Keratinocyte (primary cell): Measurements from ENCODE around the gene ARHGAP15. TPM values are rescaled to one million over a fixed set of nuclear protein-coding genes. Genes with fewer than 3 reads are reported as not detected.

ENCODE experiments used
- DNase-seq: peaks from one replicate; pipeline ENCODE4 v3.0.0-alpha.2; 2011; ENCODE audit warnings: low read depth, missing footprints, low spot score
- FAIRE-seq: peaks from 2 replicates; lab custom pipeline; 2011; peaks lifted over from hg19 to GRCh38; lab: Jason Lieb, UNC
- H2AFZ ChIP-seq: 2 replicates; pipeline ENCODE4 v1.6.0; 2012; ENCODE audit warnings: low read length, control low read depth, inconsistent platforms; ENCODE audit not compliant: control insufficient read depth
- H3K27ac ChIP-seq: 2 replicates; pipeline ENCODE4 v1.5.1; 2011; ENCODE audit warnings: low read length; ENCODE audit not compliant: control insufficient read depth, insufficient read depth
- H3K27me3 ChIP-seq: 3 replicates; pipeline ENCODE4 v1.6.0; 2011; ENCODE audit warnings: low read length; ENCODE audit not compliant: control insufficient read depth, insufficient read depth; ENCODE audit errors: extremely low read depth
- H3K36me3 ChIP-seq, 2 experiments: 2 replicates in 1 of 2; 3 replicates in 1 of 2; pipeline ENCODE4 v1.5.1; 2011; ENCODE audit warnings: low read length in 2 of 2, mild to moderate bottlenecking in 1 of 2; ENCODE audit not compliant: control insufficient read depth in 2 of 2, insufficient read depth in 2 of 2; ENCODE audit errors: extremely low read depth in 1 of 2
- H3K4me1 ChIP-seq: 3 replicates; pipeline ENCODE4 v1.5.1; 2011; ENCODE audit warnings: low read length; ENCODE audit not compliant: control insufficient read depth, insufficient read depth; ENCODE audit errors: extremely low read depth
- H3K4me2 ChIP-seq: 3 replicates; pipeline ENCODE4 v1.6.0; 2011; ENCODE audit warnings: low read depth, low read length; ENCODE audit not compliant: control insufficient read depth, insufficient read depth; ENCODE audit errors: extremely low read depth
- H3K4me3 ChIP-seq, 3 experiments: fragments of 200-600 bp in 1 of 3; sonication (generic) in 1 of 3; 2 replicates in 2 of 3; 3 replicates in 1 of 3; pipeline ENCODE4 v1.5.1; 2011 to 2016; ENCODE audit warnings: low read length in 3 of 3, mild to moderate bottlenecking in 3 of 3, control low read depth in 2 of 3, inconsistent platforms in 1 of 3, low read depth in 1 of 3, mixed read lengths in 1 of 3, mixed run types in 1 of 3, moderate library complexity in 1 of 3; ENCODE audit not compliant: control insufficient read depth in 2 of 3, insufficient read depth in 2 of 3; ENCODE audit errors: extremely low read depth in 1 of 3
- H3K79me2 ChIP-seq: 2 replicates; pipeline ENCODE4 v1.6.0; 2012; ENCODE audit warnings: low read length; ENCODE audit not compliant: control insufficient read depth, insufficient read depth
- H3K9ac ChIP-seq: 3 replicates; pipeline ENCODE4 v1.6.0; 2011; ENCODE audit warnings: low read length; ENCODE audit not compliant: control insufficient read depth, insufficient read depth; ENCODE audit errors: extremely low read depth
- H3K9me1 ChIP-seq: 3 replicates; pipeline ENCODE4 v1.6.0; 2011; ENCODE audit warnings: low read length; ENCODE audit not compliant: control insufficient read depth, insufficient read depth; ENCODE audit errors: extremely low read depth
- H3K9me3 ChIP-seq: 2 replicates; pipeline ENCODE4 v1.5.1; 2012; ENCODE audit warnings: low read depth, low read length; ENCODE audit not compliant: control insufficient read depth
- H4K20me1 ChIP-seq: 3 replicates; pipeline ENCODE4 v1.6.0; 2011; ENCODE audit warnings: low read length; ENCODE audit not compliant: control insufficient read depth, insufficient read depth; ENCODE audit errors: extremely low read depth
- CTCF ChIP-seq, 3 experiments: IDR thresholded peaks in 1 of 3; conservative IDR thresholded peaks in 1 of 3; optimal IDR thresholded peaks in 1 of 3; 2 replicates in 2 of 3; 3 replicates in 1 of 3; pipeline versions ENCODE3 to v1.5.1; 2011; ENCODE audit warnings: low read length in 3 of 3, mild to moderate bottlenecking in 3 of 3, moderate library complexity in 2 of 3, control low read depth in 1 of 3, inconsistent platforms in 1 of 3; ENCODE audit not compliant: insufficient read depth in 2 of 3; ENCODE audit errors: extremely low read depth in 1 of 3
- EZH2 ChIP-seq: IDR thresholded peaks from one replicate; pipeline ENCODE4 v1.6.1; 2012; ENCODE audit warnings: inconsistent platforms, mild to moderate bottlenecking, low read length, moderate library complexity
- dilution Hi-C: fragments of 300-500 bp; cut with MboI; formaldehyde crosslinking; loops from one replicate; pipeline ENCODE4 v1.7.0; 2020; ENCODE audit warnings: low sequenced_read_pairs; ENCODE audit not compliant: extremely low pct_ligation_motif_present
- polyA plus RNA-seq, 5 experiments: library from polyadenylated mRNA; depleted of rRNA in 3 of 5; stranded (reverse) in 3 of 5; stranded (forward) in 1 of 5; unstranded in 1 of 5; fragments of >200 nt; gene quantifications; 1 replicate in 1 of 5; 2 replicates in 3 of 5; 3 replicates in 1 of 5; pipeline versions ENCODE4 v1.2.1 to v1.2.3, GENCODE V29; 2011 to 2012; ENCODE audit warnings: missing spikeins in 2 of 5, low read depth in 1 of 5, low replicate concordance in 1 of 5

Gene ARHGAP15
- polyA plus RNA-seq, 1 donor (not counting 4 experiments of a cell fraction or from before 2014, with no cell fraction given), result not detected

GRCh38 chr2:143808166-143808565, 678.9 kb downstream of the ARHGAP15 start:
- Histone ChIP-seq H4K20me1 (no peaks in the 10 kb centered on the region), H3K4me2 (no peak overlapping the region), H3K9me1 (no peaks in the 10 kb centered on the region), H3K9ac (no peak overlapping the region), H3K27me3 (no peaks in the 10 kb centered on the region), H3K79me2 (no peaks in the 10 kb centered on the region), H3K4me1 (no peaks in the 10 kb centered on the region), H3K4me3 (no peak overlapping the region), H2AFZ (no peak overlapping the region), H3K27ac (no peak overlapping the region), H3K36me3 (no peaks in the 10 kb centered on the region), H3K9me3 (no peaks in the 10 kb centered on the region)
- dilution Hi-C loops, result no loop called here
- no peak for FAIRE-seq
- DNase-seq, result no peak
- TF ChIP-seq CTCF (optimal IDR thresholded peaks at IDR 0.05 in 1 of 3, IDR thresholded peaks at IDR 0.05 in 1 of 3, conservative IDR thresholded peaks at IDR 0.05 in 1 of 3; ENCODE audit: extremely low read depth in 1 of 3, insufficient read depth in 2 of 3, low read length in 3 of 3), result no peak
- TF ChIP-seq EZH2, result no peak

DNA sequence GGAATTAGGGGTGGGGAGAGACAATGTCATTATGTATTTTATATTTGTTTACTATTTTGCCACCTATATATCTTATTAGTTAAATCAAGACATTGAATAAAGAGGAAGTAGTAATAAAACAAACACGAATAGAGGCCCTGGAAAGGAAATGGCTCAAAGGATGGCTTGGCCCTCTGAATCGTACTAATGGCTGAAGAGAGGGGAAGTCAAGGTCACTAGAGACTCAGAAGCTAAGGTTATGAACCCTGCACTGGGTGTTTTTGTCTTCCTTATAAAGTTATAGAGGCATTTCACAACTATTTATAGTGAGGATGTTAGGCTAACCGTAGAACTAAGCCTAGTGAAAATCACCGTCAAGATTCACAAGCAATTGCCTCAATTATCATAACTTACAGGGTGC, 685.9 kb downstream of the ARHGAP15 start:
- no peak overlapping the region for H3K4me2 ChIP-seq
- no peak overlapping the region for H3K4me3 ChIP-seq
- no peaks in the 10 kb centered on the region for H3K9me1 ChIP-seq
- H3K79me2 ChIP-seq, result no peaks in the 10 kb centered on the region
- dilution Hi-C loops, result no loop called here
- H3K27me3 ChIP-seq, result no peaks in the 10 kb centered on the region
- H3K27ac ChIP-seq, result no peak overlapping the region
- H3K9me3 ChIP-seq, result no peaks in the 10 kb centered on the region
- no peaks in the 10 kb centered on the region for H3K4me1 ChIP-seq
- no peaks in the 10 kb centered on the region for H3K36me3 ChIP-seq
- H4K20me1 ChIP-seq, result no peaks in the 10 kb centered on the region
- no peak for DNase-seq
- H2AFZ ChIP-seq, result no peak overlapping the region
- FAIRE-seq, result no peak
- no peak overlapping the region for H3K9ac ChIP-seq
- TF ChIP-seq EZH2 (no peak), CTCF (optimal IDR thresholded peaks at IDR 0.05 in 1 of 3, IDR thresholded peaks at IDR 0.05 in 1 of 3, conservative IDR thresholded peaks at IDR 0.05 in 1 of 3; ENCODE audit: extremely low read depth in 1 of 3, insufficient read depth in 2 of 3, low read length in 3 of 3) (no peak)
